Measurements from ENCODE around the gene FOXRED2. TPM values are rescaled to one million over a fixed set of nuclear protein-coding genes. Genes with fewer than 3 reads are reported as not detected.

FOXRED2 gene
- total RNA-seq, result 10 to 100 TPM; 14.5 to 14.7 TPM

DNA sequence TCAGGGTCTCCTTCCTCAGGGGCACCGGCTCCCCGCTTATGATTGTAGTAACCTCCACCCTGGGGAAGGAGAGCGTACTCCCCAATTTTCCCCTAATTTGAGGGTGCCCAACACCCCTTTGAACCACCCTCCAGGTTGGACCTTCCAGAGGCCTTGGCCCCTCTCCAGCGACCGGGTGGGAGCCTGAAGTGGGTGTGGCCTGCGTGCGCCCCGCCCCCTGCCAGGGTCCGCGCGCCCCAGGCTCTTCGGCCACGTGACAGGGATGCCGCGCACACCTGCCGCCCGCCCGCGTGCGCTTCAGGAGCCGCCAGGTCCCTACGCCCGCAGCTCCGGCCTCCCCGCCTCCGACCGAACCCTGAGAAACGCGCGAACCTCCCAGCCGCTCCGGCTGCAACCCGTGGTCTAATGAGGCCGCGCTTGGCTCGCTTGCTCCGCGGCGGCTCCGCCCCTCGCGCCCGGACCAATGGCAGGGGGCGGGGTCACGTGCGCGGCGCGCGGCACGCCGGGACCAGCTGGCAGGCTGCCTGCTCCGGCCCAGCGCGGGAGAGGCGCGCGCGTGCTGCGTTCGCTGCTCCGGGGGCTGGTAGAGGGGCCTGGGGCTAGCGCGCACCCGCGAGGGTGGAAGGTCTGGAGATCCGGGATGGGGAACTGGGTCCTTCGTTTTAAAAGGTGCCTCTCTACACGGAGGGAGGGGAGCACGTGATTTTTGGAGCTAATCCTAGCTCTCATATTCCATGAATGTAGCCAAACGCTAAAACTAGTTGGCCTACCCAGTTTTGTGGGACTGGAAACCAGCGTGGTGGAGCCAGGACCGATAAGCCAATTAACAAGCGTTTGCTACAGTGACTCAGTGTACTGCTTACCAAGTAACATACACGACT is at the start of gene FOXRED2:
Gene FOXRED2, minus strand, starts transcription at position 404 of the 881 bp plus-strand sequence. CDS start 618 bp downstream, outside the sequence.

GRCh38 chr22:36528795-36529751 is 22.2 kb upstream of the FOXRED2 start, which contains the start of gene EIF3D:
EIF3D (minus strand) TSS chr22:36529166; CDS start chr22:36526121, 3,045 bp downstream.

DNA sequence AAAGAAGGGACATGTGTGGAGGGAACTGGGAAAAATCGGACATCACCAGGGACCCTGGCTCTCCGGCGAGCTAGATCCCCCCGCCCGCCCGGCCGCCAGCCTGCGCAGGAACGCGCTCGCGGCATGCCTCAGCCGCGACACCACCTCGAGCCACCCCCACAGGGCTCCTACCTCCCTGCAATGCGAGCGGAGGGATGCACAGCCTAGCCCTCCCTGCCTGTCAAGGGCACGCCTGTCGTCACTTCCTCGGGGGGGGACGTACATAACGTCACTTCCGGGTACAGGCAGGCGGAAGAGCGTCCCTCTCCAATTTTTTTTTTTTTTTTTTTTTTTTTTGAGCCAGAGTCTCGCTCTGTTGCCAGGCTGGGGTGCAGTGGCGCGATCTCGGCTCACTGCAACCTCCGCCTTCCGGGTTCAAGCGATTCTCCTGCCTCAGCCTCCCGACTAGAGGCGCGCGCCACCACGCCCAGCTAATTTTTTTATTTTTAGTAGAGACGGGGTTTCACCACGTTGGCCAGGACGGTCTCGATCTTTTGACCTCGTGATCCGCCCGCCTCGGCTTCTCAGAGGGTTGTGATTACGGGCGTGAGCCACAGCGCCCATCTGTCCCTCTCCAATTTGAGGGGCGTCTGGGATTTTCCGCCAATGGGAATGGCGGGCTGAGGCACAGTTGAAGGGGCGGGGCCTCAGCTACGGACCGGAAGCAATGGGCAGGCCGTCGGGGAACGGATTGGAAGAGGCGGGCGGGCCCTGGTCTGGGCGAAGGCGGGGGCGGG is 25.3 kb downstream of the FOXRED2 start, which contains the start of gene TXN2:
Gene TXN2, minus strand, starts transcription at position 248 of the 776 bp plus-strand sequence. CDS start 803 bp downstream, outside the sequence.

Other genes with a start within 250 kb of the FOXRED2 start
- gene MYH9, start 119.1 kb downstream of the FOXRED2 start, total RNA-seq, result 100 to 1,000 TPM; 848 to 896 TPM
- gene TXN2, start 25.4 kb downstream of the FOXRED2 start, total RNA-seq, result 10 to 100 TPM; 69.6 to 75.5 TPM
- gene EIF3D, start 22.1 kb upstream of the FOXRED2 start, total RNA-seq, result 100 to 1,000 TPM; 211 to 215 TPM
- not detected for gene CACNG2, start 196.7 kb upstream of the FOXRED2 start, total RNA-seq